ENCODE measurements around the gene C2CD2. TPM values are rescaled to one million over a fixed set of nuclear protein-coding genes. Genes with fewer than 3 reads are reported as not detected.

The C2CD2 gene
- total RNA-seq, 2 donors from 2014 or later: 59.5 to 77.3 TPM

DNA sequence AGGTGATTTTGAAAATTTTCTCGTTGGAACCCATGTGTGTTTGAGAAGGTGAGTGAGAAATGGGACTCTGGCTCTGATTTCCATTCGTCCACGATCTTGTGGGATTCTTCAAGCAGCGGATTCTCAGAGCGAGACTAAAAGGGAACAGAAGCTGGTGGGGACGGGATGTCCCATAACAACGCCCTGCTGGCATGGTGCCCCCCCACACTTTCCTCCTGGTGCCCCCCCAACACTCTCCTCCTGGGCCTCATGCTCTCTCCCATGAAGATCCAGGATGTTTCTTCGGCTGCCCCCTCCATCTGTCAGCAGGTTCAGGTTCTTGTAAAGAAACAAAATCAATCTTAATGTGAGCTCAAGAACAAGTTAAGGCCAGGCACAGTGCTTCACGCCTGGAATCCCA, 103.7 kb downstream of the C2CD2 start:
- ATAC-seq (ENCODE audit: insufficient number of reproducible peaks, low FRiP score, low read depth) (no peak), DNase-seq (ENCODE audit: low spot score) (no peak)
- no peaks in the 10 kb centered on the region for H3K4me1 ChIP-seq (ENCODE audit: control insufficient read depth in 1 of 2, low read depth in 2 of 2)
- H3K4me3 ChIP-seq: no peak overlapping the region
- no peaks in the 10 kb centered on the region for H3K9me3 ChIP-seq
- peaks cover 16% of the 10 kb centered on the region for H3K36me3 ChIP-seq
- H3K27ac ChIP-seq: no peak overlapping the region
- no peaks in the 10 kb centered on the region for H3K27me3 ChIP-seq (replicated peaks; ENCODE audit: insufficient read depth)
- TF ChIP-seq CTCF (IDR thresholded peaks at IDR 0.05): no peak

DNA sequence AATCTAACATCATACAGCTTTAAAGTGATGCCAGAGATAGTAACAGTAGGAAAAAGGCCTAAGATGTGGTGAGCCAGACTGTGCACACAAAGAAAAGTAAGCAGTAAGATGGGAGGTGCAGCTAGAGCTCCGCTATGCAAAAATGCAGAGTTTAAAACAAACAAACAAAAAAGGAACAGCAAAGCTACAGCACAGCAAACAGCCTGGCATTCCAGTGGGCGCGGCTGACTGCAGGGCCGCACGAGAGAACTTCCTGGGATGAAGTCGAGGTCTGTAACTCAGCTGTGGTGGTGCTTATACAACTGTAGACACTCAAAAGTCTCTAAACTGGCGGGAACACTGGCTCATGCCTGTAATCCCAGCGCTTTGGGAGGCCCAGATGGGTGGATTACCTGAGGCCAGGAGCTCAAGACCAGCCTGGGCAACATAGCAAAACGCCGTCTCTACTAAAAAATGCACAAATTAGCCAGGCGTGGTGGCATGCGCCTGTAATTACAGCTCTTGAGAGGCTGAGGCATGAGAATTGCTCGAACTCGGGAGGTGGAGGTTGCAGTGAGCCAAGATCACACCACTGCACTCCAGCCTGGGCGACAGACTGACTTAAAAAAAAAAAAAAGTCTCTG, 104.7 kb downstream of the C2CD2 start:
- no peak for ATAC-seq (ENCODE audit: insufficient number of reproducible peaks, low FRiP score, low read depth)
- TF ChIP-seq CTCF (IDR thresholded peaks at IDR 0.05): no peak
- no peaks in the 10 kb centered on the region for H3K9me3 ChIP-seq
- peaks cover 10% of the 10 kb centered on the region for H3K36me3 ChIP-seq
- no peak overlapping the region for H3K4me3 ChIP-seq
- no peak for DNase-seq (ENCODE audit: low spot score)
- no peaks in the 10 kb centered on the region for H3K27me3 ChIP-seq (replicated peaks; ENCODE audit: insufficient read depth)
- no peaks in the 10 kb centered on the region for H3K4me1 ChIP-seq (ENCODE audit: control insufficient read depth in 1 of 2, low read depth in 2 of 2)
- H3K27ac ChIP-seq: no peak overlapping the region

GRCh38 chr21:41848533-41848932, 105.3 kb downstream of the C2CD2 start:
- Histone ChIP-seq H3K27me3 (replicated peaks; ENCODE audit: insufficient read depth) (no peaks in the 10 kb centered on the region), H3K36me3 (peaks cover 6% of the 10 kb centered on the region)

GRCh38 chr21:41847066-41847804, 106.6 kb downstream of the C2CD2 start:
- peaks cover 5% of the 10 kb centered on the region for H3K36me3 ChIP-seq
- no peak overlapping the region for H3K4me3 ChIP-seq
- H3K9me3 ChIP-seq: no peaks in the 10 kb centered on the region
- no peak overlapping the region for H3K27ac ChIP-seq
- no peak for TF ChIP-seq CTCF (IDR thresholded peaks at IDR 0.05)
- no peaks in the 10 kb centered on the region for H3K27me3 ChIP-seq (replicated peaks; ENCODE audit: insufficient read depth)
- DNase-seq (ENCODE audit: low spot score): no peak
- no peak for ATAC-seq (ENCODE audit: insufficient number of reproducible peaks, low FRiP score, low read depth)
- H3K4me1 ChIP-seq (ENCODE audit: control insufficient read depth in 1 of 2, low read depth in 2 of 2): no peaks in the 10 kb centered on the region

More at GRCh38 chr21:41848533-41848932, 105.3 kb downstream of the C2CD2 start:
- ATAC-seq (ENCODE audit: insufficient number of reproducible peaks, low FRiP score, low read depth): no peak
- no peak for DNase-seq (ENCODE audit: low spot score)
- no peak overlapping the region for H3K27ac ChIP-seq
- H3K4me3 ChIP-seq: no peak overlapping the region
- H3K4me1 ChIP-seq (ENCODE audit: control insufficient read depth in 1 of 2, low read depth in 2 of 2): no peaks in the 10 kb centered on the region
- no peaks in the 10 kb centered on the region for H3K9me3 ChIP-seq
- no peak for TF ChIP-seq CTCF (IDR thresholded peaks at IDR 0.05)

- Histone ChIP-seq H3K27ac (no peak overlapping the region), H3K27me3 (replicated peaks; ENCODE audit: insufficient read depth) (no peaks in the 10 kb centered on the region), H3K9me3 (no peaks in the 10 kb centered on the region), H3K36me3 (no peaks in the 10 kb centered on the region), H3K4me1 (ENCODE audit: control insufficient read depth in 1 of 2, low read depth in 2 of 2) (no peaks in the 10 kb centered on the region), H3K4me3 (no peak overlapping the region)
- no peak for TF ChIP-seq CTCF (IDR thresholded peaks at IDR 0.05)
- ATAC-seq (ENCODE audit: insufficient number of reproducible peaks, low FRiP score, low read depth): no peak
- no peak for DNase-seq (ENCODE audit: low spot score)
Measured at GRCh38 chr21:41846536-41846935, 107.3 kb downstream of the C2CD2 start.
